HG03378 (cell line): ENCODE results near the gene EFEMP2.
"Not testable (repeated sequence)": the region's sequence is repeated elsewhere in the genome, so short reads cannot be mapped to it uniquely, and the experiment has no call there.

Experiments
- ATAC-seq: cut with Tn5 transposase; IDR thresholded peaks from one replicate; pipeline ENCODE4 v1.9.1; 2021; ENCODE audit warnings: mild to moderate bottlenecking, moderate library complexity; ENCODE audit not compliant: unreplicated experiment

The EFEMP2 gene

GRCh38 chr11:65900899-65901180 is 28.2 kb upstream of the EFEMP2 start:
- ATAC-seq = no peak

GRCh38 chr11:65900125-65900898 is 27.7 kb upstream of the EFEMP2 start, which contains the start of gene FOSL1:
Gene FOSL1 (minus strand): TSS chr11:65900388. CDS start chr11:65900339, 49 bp downstream.
- peak; percentile 49 for ATAC-seq

DNA sequence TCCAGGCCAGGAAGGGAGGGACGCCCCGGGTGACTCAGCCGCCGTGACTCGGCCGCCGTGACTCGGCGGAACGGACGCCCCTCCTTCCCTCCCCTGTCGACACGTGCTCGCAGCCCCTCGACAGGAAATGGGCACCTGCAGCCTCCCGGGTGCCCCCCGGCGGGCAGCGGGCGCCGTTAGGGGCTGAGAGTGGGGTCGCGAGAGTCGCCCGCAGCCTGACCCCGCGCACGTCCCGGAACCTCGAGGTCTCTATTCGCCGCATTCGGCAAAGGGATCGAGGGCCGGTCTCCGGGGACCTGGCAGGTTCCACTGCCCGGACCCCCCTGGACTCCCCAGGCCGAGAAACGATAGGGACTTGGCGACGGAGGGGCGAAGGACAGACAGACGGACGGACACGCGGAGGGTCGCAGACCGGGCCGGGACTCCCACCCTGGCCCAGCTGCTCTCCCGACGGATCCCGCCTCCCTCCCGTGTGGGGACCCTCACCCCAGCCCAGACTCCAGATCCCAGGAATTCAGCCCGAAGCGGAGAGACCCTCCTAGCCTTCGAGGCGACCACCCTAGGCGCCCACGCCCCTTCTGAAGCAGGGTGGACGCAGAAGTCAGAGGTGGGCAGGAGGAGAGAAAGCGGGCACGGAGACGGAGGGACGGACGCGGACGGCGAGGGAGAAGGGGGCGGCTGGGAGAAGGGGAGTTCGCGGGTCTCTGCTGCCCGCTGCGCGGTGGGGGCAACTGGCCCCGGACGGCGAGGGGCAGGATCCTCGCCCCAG is 26.9 kb upstream of the EFEMP2 start:
- no peak for ATAC-seq

GRCh38 chr11:65898656-65899355 is 26.2 kb upstream of the EFEMP2 start:
- ATAC-seq = no peak

DNA sequence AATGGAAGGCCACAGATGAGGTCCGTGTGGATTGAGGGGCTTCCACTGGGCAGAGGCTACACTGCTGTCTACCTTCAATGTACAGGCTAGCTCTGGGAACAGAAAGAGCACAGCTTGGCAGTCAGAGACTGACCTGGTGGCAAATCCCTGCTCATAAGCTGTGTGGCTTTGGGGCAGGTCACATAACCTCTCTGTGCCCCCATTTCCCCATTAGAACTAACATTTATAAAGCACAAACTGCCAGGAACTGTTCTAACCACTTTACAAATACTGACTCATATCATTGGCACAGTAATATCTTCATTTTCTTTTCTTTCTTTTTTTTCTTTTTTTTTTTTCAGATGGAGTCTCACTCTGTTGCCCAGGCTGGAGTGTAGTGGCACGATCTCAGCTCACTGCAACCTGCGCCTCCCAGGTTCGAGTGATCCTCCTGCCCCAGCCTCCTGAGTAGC is 24.4 kb upstream of the EFEMP2 start:
- ATAC-seq = no peak

DNA sequence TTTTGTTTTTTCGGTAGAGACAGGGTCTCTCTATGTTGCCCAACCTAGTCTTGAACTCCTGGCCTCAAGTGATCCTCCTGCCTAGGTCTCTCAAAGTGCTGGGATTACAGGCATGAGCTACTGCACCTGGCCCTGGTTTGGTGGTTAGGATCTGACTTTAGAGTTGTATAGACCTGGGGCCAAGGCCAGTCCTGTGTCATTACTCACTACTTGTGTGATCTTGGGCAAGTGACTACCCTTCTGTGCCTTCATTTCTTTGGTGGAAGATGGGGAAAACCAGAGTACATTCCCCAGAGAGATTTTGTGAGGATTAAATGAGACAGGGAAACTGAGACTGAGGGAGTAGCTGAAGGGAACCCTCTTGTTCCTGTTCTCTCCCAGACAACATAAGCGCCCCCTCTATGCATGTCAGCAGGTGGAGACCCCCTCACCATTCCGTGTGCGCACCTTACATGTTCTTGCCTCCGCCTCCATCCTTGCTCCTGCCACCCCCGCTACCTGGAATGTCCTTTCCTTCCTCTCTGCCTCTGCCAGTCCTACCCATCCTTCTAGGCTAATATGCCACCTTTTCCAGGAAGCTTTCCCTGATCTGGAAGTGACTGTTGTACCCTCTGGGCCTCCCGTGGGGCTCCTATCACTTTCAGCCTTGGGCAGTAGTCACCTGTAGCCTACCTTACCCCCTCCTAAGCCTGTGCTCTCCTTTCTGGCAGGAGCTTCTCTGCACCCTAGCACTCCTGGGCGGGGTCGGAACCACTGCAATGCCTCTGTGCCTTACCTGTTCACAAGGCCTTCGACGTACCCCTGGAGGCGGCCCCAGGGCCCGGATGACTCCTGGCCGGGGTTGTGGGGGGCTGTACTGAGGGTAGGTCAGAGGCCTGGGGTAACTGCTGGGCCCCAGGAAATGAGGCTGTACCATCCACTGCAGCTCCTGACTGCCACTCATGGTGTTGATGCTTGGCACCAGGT is 23.7 kb upstream of the EFEMP2 start:
- no peak for ATAC-seq

- ATAC-seq = no peak
Measured at GRCh38 chr11:65895482-65895981, 22.9 kb upstream of the EFEMP2 start.

- no peak for ATAC-seq
Measured at GRCh38 chr11:65894034-65894591, 21.5 kb upstream of the EFEMP2 start.

DNA sequence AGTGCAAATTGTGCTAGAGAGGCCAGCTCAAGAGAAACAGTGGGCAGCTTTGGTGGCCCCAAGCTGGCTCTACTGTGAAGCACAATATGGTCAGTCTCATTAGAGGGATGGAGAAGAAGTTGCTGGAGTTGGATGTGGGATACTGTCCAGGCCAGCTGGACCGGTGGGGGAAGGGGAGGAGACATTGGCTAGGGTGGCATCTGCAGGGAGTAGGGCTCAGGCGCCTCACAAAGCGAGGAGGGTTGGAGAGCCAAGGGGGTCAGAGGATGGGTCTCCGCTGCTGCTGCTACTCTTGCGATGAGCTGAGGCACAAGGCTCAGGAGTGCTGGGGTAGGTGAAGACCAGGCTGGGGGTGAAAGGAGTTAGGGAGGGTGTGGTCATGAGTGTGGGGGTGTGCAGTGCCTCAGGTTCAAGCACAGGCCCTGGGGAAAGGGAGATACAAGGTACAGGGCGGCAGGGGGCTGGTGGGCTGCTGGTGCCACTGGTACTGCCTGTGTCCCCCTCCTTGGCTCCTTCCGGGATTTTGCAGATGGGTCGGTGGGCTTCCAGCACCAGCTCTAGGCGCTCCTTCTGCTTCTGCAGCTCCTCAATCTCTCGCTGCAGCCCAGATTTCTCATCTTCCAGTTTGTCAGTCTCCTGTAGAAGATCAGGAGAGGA is 20.2 kb upstream of the EFEMP2 start:
- ATAC-seq = no peak

GRCh38 chr11:65892137-65892540 is 19.5 kb upstream of the EFEMP2 start:
- not testable (repeated sequence) for ATAC-seq

DNA sequence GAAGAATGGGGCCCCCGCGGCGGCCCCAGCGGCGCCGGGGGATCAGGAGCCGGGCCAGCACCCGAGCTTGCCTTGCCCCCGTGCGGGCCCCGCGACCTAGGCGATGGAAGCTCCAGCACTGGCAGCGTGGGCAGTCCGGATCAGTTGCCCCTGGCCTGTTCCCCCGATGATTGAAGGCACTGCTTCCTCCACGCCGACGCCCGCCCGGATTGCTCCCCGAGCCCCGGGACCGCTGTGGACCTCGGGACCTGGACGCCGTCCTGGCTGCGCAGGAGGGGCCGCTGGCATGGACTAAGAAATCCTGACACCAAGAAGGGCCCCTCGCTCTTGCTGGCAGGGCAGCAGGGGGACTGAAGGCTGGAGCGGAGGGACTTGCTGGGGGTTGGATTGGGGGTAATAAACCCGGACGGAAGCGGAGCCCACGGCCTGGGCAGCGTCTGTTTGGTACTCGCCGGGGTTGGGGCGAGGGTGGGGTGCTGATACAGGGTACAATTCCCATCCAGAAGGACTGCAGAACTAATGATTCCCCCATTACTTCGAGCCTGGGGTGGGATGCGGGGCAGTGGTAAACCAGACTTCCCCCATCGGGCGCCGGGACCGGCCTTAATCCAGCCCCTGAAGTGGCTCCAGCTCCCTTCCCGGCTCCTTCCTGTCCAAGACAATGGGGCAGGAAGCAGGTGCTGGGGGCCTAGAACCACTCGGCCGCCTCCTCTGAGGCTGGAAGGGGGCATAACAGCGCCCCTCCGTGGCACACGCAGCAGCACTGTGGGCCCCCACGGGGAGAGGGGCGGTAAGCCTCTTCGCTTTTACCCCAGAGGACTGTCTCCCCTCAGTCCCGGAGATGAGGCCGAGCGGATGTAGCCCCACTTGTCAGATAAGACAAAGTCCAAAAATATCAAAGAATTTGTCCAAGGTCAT is 18.9 kb upstream of the EFEMP2 start:
- ATAC-seq = no peak

DNA sequence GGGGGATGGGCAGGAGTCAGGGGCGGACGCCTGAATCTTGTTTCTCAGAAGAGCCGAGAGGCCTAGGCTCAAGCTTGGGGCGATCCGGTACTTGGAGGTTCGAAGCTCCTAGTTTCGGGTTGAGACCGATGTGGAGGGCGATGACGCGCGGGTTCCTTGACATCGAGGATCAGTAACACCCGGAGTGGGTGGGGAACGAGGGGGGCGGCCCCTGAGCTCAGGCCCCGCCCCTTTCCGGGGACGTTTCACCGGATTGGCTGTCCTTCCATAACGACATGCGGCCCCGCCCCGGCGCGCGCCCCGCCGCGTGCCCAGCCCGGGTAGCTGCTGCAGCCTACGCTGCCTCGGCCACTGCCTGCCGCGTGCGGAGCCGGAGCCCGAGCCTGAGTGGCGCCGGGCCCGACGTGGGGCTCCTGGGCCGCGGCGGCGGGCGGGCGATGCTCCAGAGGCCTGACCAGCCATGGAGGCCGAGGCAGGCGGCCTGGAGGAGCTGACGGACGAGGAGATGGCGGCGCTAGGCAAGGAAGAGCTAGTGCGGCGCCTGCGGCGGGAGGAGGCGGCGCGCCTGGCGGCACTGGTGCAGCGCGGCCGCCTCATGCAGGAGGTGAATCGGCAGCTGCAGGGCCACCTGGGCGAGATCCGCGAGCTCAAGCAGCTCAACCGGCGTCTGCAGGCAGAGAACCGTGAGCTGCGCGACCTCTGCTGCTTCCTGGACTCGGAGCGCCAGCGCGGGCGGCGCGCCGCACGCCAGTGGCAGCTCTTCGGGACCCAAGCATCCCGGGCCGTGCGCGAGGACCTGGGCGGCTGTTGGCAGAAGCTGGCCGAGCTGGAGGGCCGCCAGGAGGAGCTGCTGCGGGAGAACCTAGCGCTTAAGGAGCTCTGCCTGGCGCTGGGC is 18.0 kb upstream of the EFEMP2 start, which contains the start of gene CCDC85B:
Gene CCDC85B (plus strand): TSS at position 350 of the 895 bp plus-strand sequence. CDS start 111 bp downstream, at position 461.
- ATAC-seq = peak; percentile 39

DNA sequence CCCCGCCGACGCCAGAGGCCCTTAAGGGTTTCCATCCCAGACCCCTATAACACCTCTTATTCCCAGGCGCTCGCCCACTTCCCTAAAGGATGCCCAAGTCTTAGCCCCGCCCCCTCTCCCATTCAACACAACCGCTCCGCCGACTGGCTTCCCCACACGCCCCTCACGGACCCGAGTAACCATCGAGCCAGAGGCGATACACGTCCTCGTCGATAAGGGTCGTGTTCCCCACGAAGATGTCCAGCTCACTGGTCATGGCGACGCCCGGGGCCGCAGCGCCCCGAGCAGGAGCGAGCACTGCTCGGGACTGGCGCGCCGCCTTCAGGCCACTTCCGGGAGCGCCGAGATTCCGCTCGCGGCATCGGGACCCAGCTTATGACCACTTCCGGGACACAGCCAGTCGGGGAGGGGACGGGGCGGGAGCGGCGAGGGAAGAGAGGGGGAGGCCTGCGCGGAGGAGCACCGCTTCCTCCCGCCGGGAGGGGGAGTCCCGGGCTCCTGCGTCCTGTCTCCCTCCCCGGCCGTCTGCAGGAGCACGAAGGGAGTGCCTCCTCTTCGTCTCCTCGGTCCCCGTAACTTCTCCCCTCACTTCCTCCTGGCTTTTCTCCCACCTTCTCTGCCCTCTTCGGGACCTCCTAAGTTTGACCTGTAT is 15.7 kb upstream of the EFEMP2 start, which contains the start of gene FIBP:
Gene FIBP (minus strand): TSS at position 309 of the 652 bp plus-strand sequence. CDS start 53 bp downstream, at position 256.
- ATAC-seq = no peak

DNA sequence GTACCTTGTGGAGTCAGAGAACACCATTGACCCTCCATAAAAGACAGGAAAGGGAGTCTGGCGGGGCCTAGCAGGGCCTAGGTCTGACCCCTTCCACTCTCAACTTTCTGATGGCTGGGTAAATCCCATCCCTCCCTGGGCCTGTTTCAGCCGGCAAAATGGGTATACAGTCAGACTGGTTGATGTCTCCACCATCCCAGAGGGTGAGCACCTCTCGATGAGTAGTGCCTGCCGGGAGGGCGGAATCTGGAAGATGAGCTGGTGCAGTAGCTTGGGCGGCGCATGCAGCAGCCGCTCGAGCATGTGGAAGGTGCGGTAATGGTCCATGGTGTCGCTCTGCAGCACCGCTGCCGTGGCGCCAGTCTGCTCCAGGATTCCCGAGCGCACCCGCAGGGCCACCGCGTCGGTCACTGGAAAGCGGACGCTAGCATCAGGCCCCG is 15.1 kb upstream of the EFEMP2 start:
- ATAC-seq = no peak

GRCh38 chr11:65886826-65887722 is 14.5 kb upstream of the EFEMP2 start:
- ATAC-seq = no peak
